GM19238 (cell line): Measurements from ENCODE around the gene CSNK1A1L.

Experiments
- DNase-seq: peaks from one replicate; pipeline ENCODE4 v3.0.0; 2011; ENCODE audit warnings: low spot score; ENCODE audit not compliant: insufficient read length

CSNK1A1L gene

GRCh38 chr13:37107456-37107855 lies 2.0 kb upstream of the CSNK1A1L start:
- DNase-seq, result no peak

- DNase-seq, result no peak
Measured at GRCh38 chr13:37106642-37107041, 1.2 kb upstream of the CSNK1A1L start.

GRCh38 chr13:37102896-37103295 lies 2.6 kb downstream of the CSNK1A1L start:
- no peak for DNase-seq

- DNase-seq, result no peak
Measured at GRCh38 chr13:37101201-37101600, 4.3 kb downstream of the CSNK1A1L start.

- DNase-seq, result no peak
Measured at GRCh38 chr13:37100731-37101130, 4.7 kb downstream of the CSNK1A1L start.

- DNase-seq, result no peak
Measured at GRCh38 chr13:37097076-37097475, 8.4 kb downstream of the CSNK1A1L start.

- no peak for DNase-seq
Measured at GRCh38 chr13:37094840-37095239, 10.6 kb downstream of the CSNK1A1L start.

GRCh38 chr13:37094099-37094498 lies 11.4 kb downstream of the CSNK1A1L start:
- DNase-seq, result no peak

- no peak for DNase-seq
Measured at GRCh38 chr13:37091835-37092234, 13.6 kb downstream of the CSNK1A1L start.

GRCh38 chr13:37090912-37091311 lies 14.6 kb downstream of the CSNK1A1L start:
- DNase-seq, result no peak

GRCh38 chr13:37089495-37089894 lies 16.0 kb downstream of the CSNK1A1L start:
- no peak for DNase-seq

- DNase-seq, result no peak
Measured at GRCh38 chr13:37087486-37087885, 18.0 kb downstream of the CSNK1A1L start.

- no peak for DNase-seq
Measured at GRCh38 chr13:37085606-37086005, 19.9 kb downstream of the CSNK1A1L start.

GRCh38 chr13:37076818-37077217 lies 28.6 kb downstream of the CSNK1A1L start:
- no peak for DNase-seq

GRCh38 chr13:37075164-37075563 lies 30.3 kb downstream of the CSNK1A1L start:
- DNase-seq, result no peak

- DNase-seq, result no peak
Measured at GRCh38 chr13:37074703-37075102, 30.8 kb downstream of the CSNK1A1L start.

- DNase-seq, result no peak
Measured at GRCh38 chr13:37072024-37072423, 33.4 kb downstream of the CSNK1A1L start.

- DNase-seq, result no peak
Measured at GRCh38 chr13:37070956-37071355, 34.5 kb downstream of the CSNK1A1L start.

- no peak for DNase-seq
Measured at GRCh38 chr13:37070145-37070695, 35.2 kb downstream of the CSNK1A1L start.

GRCh38 chr13:37069597-37070103 lies 35.8 kb downstream of the CSNK1A1L start:
- DNase-seq, result no peak

- DNase-seq, result no peak
Measured at GRCh38 chr13:37068962-37069361, 36.5 kb downstream of the CSNK1A1L start.

- DNase-seq, result no peak
Measured at GRCh38 chr13:37067874-37068273, 37.6 kb downstream of the CSNK1A1L start.

GRCh38 chr13:37065890-37066526 lies 39.5 kb downstream of the CSNK1A1L start:
- no peak for DNase-seq
